Measurements from ENCODE around the gene ANO9. TPM values are rescaled to one million over a fixed set of nuclear protein-coding genes. Genes with fewer than 3 reads are reported as not detected.
"Not testable (repeated sequence)": the region's sequence is repeated elsewhere in the genome, so short reads cannot be mapped to it uniquely, and the experiment has no call there.

Gene ANO9
- total RNA-seq, 4 donors from 2014 or later = 0.79 to 3.6 (median 3.1) TPM

GRCh38 chr11:416757-417621 lies 24.8 kb downstream of the ANO9 start:
- DNase-seq (ENCODE audit: low spot score) (peak; percentile 19), ATAC-seq (ENCODE audit: low FRiP score) (no peak)
- no peak for TF ChIP-seq CTCF (IDR thresholded peaks at IDR 0.05)

GRCh38 chr11:416051-416756 lies 25.6 kb downstream of the ANO9 start:
- ATAC-seq (ENCODE audit: low FRiP score) (peak; percentile 26), DNase-seq (ENCODE audit: low spot score) (peak; percentile 14)
- TF ChIP-seq CTCF (IDR thresholded peaks at IDR 0.05) = no peak

- no peak for ATAC-seq (ENCODE audit: low FRiP score)
- no peak for DNase-seq (ENCODE audit: low spot score)
- no peak for TF ChIP-seq CTCF (IDR thresholded peaks at IDR 0.05)
These were observed 26.2 kb downstream of the ANO9 start for GRCh38 chr11:415640-416041.

- peak; percentile 10 for DNase-seq (ENCODE audit: low spot score)
- TF ChIP-seq CTCF (IDR thresholded peaks at IDR 0.05) = no peak
- no peak for ATAC-seq (ENCODE audit: low FRiP score)
These were observed 27.4 kb downstream of the ANO9 start for GRCh38 chr11:414318-414857.

- TF ChIP-seq CTCF (IDR thresholded peaks at IDR 0.05) = no peak
- DNase-seq (ENCODE audit: low spot score) (peak; percentile 14), ATAC-seq (ENCODE audit: low FRiP score) (no peak)
These were observed 28.4 kb downstream of the ANO9 start for GRCh38 chr11:413120-414081.

GRCh38 chr11:412641-413119 lies 29.1 kb downstream of the ANO9 start:
- DNase-seq (ENCODE audit: low spot score) = peak; percentile 17
- ATAC-seq (ENCODE audit: low FRiP score) = no peak
- no peak for TF ChIP-seq CTCF (IDR thresholded peaks at IDR 0.05)

- ATAC-seq (ENCODE audit: low FRiP score) = not testable (repeated sequence)
- peak; percentile 4 for DNase-seq (ENCODE audit: low spot score)
These were observed 30.3 kb downstream of the ANO9 start for GRCh38 chr11:411520-411919.

GRCh38 chr11:410711-411110 lies 31.1 kb downstream of the ANO9 start:
- not testable (repeated sequence) for DNase-seq (ENCODE audit: low spot score); ATAC-seq (ENCODE audit: low FRiP score)
